K562 (cell line): ENCODE data around the gene TFRC. TPM values are rescaled to one million over a fixed set of nuclear protein-coding genes. Genes with fewer than 3 reads are reported as not detected.

Experiments
- ADNP ChIP-seq: fragments of 200-800 bp; sonication (Bioruptor generic); IDR thresholded peaks from 2 replicates; pipeline ENCODE4 v1.6.1; 2016; ENCODE audit warnings: missing genetic modification characterization, missing compliant biosample characterization
- KLF6 ChIP-seq: fragments of 250-450 bp; sonication (Bioruptor Pico); IDR thresholded peaks from 2 replicates; pipeline ENCODE4 v1.4.0; 2020; ENCODE audit warnings: mild to moderate bottlenecking, moderate library complexity, borderline replicate concordance
- LCOR ChIP-seq: sonication (generic); formaldehyde crosslinking; IDR thresholded peaks from 2 replicates; pipeline ENCODE4 v1.8.0; 2022; ENCODE audit warnings: mild to moderate bottlenecking, missing genetic modification reagents
- MBD2 ChIP-seq: sonication (generic); IDR thresholded peaks from 2 replicates; pipeline ENCODE4 v1.6.1; 2016; ENCODE audit warnings: low read depth, borderline replicate concordance
- MEF2D ChIP-seq: conservative IDR thresholded peaks from 2 replicates; pipeline ENCODE4 v1.6.1; 2016; ENCODE audit warnings: low read depth, missing genetic modification characterization, missing compliant biosample characterization
- NCOA1 ChIP-seq: fragments of 450-650 bp; IDR thresholded peaks from 2 replicates; pipeline ENCODE4 v1.6.1; 2016; ENCODE audit warnings: low read depth
- NR1H2 ChIP-seq: sonication (generic); formaldehyde crosslinking; IDR thresholded peaks from 2 replicates; pipeline ENCODE4 v1.4.0; 2020; ENCODE audit warnings: mild to moderate bottlenecking, missing genetic modification reagents
- OTX1 ChIP-seq: fragments of 450-650 bp; formaldehyde crosslinking; IDR thresholded peaks from 2 replicates; pipeline ENCODE4 v1.4.0; 2022; ENCODE audit warnings: mild to moderate bottlenecking
- PHB2 ChIP-seq: fragments of 450-650 bp; IDR thresholded peaks from 2 replicates; pipeline ENCODE4 v1.6.1; 2017; ENCODE audit warnings: low read depth
- RBM15 ChIP-seq: fragments of 200-400 bp; formaldehyde crosslinking; IDR thresholded peaks from 2 replicates; pipeline ENCODE4 v1.6.1; 2018; ENCODE audit warnings: mild to moderate bottlenecking, low read length, moderate library complexity; ENCODE audit not compliant: insufficient read depth
- SAP30 ChIP-seq: fragments of 200-600 bp; sonication (generic); IDR thresholded peaks from 2 replicates; pipeline ENCODE4 v1.6.1; 2012; ENCODE audit warnings: borderline replicate concordance, low read depth, mild to moderate bottlenecking, moderate library complexity, low read length, control low read depth, inconsistent platforms; ENCODE audit not compliant: insufficient read depth, poor library complexity, severe bottlenecking
- SIN3A ChIP-seq, 2 experiments: fragments of 150-350 bp in 1 of 2; IDR thresholded peaks; 2 replicates each; pipeline ENCODE4 v1.6.1; 2011 to 2016; ENCODE audit warnings: borderline replicate concordance in 2 of 2, low read depth in 2 of 2, low read length in 2 of 2, mild to moderate bottlenecking in 2 of 2, moderate library complexity in 2 of 2; ENCODE audit not compliant: control insufficient read depth in 1 of 2
- SIRT6 ChIP-seq: IDR thresholded peaks from one replicate; pipeline ENCODE4 v1.6.1; 2012; ENCODE audit warnings: low read depth, mild to moderate bottlenecking, control low read depth, inconsistent platforms, low read length, moderate library complexity
- SUPT5H ChIP-seq: fragments of 450-650 bp; IDR thresholded peaks from 2 replicates; pipeline ENCODE4 v1.6.1; 2016
- TAF1 ChIP-seq: IDR thresholded peaks from 2 replicates; pipeline ENCODE4 v1.6.1; 2011; ENCODE audit warnings: mild to moderate bottlenecking, low read length, moderate library complexity; ENCODE audit not compliant: insufficient read depth, control insufficient read depth, severe bottlenecking; ENCODE audit errors: extremely low read depth
- ZNF253 ChIP-seq: fragments of 250-450 bp; sonication (Bioruptor Pico); conservative IDR thresholded peaks from 2 replicates; pipeline ENCODE4 v1.6.1; 2021; ENCODE audit warnings: mild to moderate bottlenecking
- polyA plus RNA-seq, 8 experiments: library from polyadenylated mRNA; depleted of rRNA in 4 of 8; stranded (reverse) in 5 of 8; unstranded in 3 of 8; fragments of >200 nt; fragmentation: Nextera tagmentation in 2 of 8; fragmentation: Illumina TruSeq in 1 of 8; extraction: Ambion mirVana in 2 of 8; extraction: Trizol in 1 of 8; gene quantifications; 2 replicates each; pipeline versions ENCODE4 v1.2.1 to v1.2.3, GENCODE V29; 2011 to 2014; ENCODE audit warnings: inconsistent platforms in 1 of 8, missing spikeins in 1 of 8
- total RNA-seq, 7 experiments: library from RNA; depleted of rRNA in 6 of 7; stranded (reverse); fragments of >200 nt in 6 of 7; fragmentation: Illumina TruSeq in 2 of 7; extraction: Trizol in 2 of 7; gene quantifications; 2 replicates each; pipeline versions ENCODE4 v1.2.1 to v1.2.3, GENCODE V29; 2011 to 2021; ENCODE audit warnings: low replicate concordance in 1 of 7
- TF ChIP-seq, protein P1 (sequence below), 2 experiments: fragments of 450-650 bp; conservative IDR thresholded peaks; 2 replicates each; pipeline ENCODE4 v1.6.1; 2017; ENCODE audit warnings: mild to moderate bottlenecking in 2 of 2, moderate library complexity in 2 of 2
- TF ChIP-seq, protein P2 (sequence below): sonication (generic); formaldehyde crosslinking; IDR thresholded peaks from 2 replicates; pipeline ENCODE4 v1.9.0; 2022; ENCODE audit warnings: mild to moderate bottlenecking, missing genetic modification reagents

Gene TFRC
- total and polyA plus RNA-seq, 9 of the 15 experiments (the other 6 are each of a cell fraction or from before 2014, with no cell fraction given): 149 to 679 (median 332) TPM

DNA sequence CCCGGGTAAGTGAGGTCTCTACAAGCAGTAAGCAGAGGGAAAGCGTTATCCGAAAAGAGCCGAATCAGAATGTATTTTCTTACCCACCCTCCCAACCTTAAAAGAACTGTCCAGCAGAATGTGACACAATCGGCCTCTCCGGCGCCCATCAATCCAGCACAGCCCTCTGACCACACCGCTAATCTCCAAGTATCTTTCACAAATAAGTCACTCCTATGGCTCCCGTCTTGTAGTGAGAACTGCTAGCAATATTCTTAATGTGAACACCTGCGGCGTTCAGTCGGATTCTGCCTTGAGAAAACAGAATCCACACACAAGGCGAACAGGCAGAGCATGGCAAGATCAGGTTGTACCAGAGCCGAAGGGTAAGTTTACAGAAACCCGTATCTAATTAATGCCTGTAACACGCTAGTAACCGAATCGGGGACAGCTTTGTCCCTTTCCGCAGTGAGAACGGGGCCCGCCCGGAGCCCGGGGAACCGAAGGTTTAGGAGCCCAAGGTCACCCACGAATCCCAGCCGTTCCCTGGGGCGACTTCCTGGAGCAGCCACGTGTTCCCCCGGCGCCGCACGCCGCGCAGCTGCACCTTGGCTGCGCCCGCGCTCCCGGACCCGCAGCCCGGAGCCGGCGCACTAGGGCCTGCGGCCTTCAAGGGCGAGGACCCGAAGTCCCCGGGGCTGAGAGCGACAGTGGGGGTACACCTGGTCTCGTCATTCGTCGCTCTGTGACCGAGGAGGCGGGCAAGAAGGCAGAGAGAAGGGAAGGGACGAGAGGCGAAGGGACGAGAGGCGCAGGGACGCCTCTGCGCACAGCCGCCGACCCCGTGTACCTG lies 672 bp downstream of the TFRC start (continued):
- TF ChIP-seq, protein P1, sequence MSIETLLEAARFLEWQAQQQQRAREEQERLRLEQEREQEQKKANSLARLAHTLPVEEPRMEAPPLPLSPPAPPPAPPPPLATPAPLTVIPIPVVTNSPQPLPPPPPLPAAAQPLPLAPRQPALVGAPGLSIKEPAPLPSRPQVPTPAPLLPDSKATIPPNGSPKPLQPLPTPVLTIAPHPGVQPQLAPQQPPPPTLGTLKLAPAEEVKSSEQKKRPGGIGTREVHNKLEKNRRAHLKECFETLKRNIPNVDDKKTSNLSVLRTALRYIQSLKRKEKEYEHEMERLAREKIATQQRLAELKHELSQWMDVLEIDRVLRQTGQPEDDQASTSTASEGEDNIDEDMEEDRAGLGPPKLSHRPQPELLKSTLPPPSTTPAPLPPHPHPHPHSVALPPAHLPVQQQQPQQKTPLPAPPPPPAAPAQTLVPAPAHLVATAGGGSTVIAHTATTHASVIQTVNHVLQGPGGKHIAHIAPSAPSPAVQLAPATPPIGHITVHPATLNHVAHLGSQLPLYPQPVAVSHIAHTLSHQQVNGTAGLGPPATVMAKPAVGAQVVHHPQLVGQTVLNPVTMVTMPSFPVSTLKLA (conservative IDR thresholded peaks at IDR 0.05): peak; percentile 87 to 93
- no peak for TF ChIP-seq NR1H2 (CRISPR knock-in tag)
- TF ChIP-seq SAP30: peak; percentile 90
- TF ChIP-seq SIRT6: no peak
- peak; percentile 27 for TF ChIP-seq SUPT5H
- no peak for TF ChIP-seq MBD2
- TF ChIP-seq OTX1 (CRISPR knock-in tag): 0 out of 2 replicates have a peak, but pooled peaks have one; percentile 46
- TF ChIP-seq KLF6 (CRISPR knock-in tag): 0 out of 2 replicates have a peak, but pooled peaks have one; percentile 42
- TF ChIP-seq MEF2D (tag): 0 out of 2 replicates have a peak, but pooled peaks have one; percentile 24
- no peak for TF ChIP-seq ADNP (tag)
- no peak for TF ChIP-seq TAF1
- TF ChIP-seq NCOA1: 0 out of 2 replicates have a peak, but pooled peaks have one; percentile 23
- 0 out of 2 replicates have a peak, but pooled peaks have one; percentile 42 for TF ChIP-seq LCOR (CRISPR knock-in tag)
- TF ChIP-seq SIN3A (IDR thresholded peaks at IDR 0.05; ENCODE audit: borderline replicate concordance in 2 of 2, control insufficient read depth in 1 of 2, low read depth in 2 of 2, low read length in 2 of 2): peak in 1 of 2 experiments; percentile 77; a peak in 1 of 4 replicates
- no peak for TF ChIP-seq ZNF253 (CRISPR knock-in tag)
- TF ChIP-seq, protein P2, sequence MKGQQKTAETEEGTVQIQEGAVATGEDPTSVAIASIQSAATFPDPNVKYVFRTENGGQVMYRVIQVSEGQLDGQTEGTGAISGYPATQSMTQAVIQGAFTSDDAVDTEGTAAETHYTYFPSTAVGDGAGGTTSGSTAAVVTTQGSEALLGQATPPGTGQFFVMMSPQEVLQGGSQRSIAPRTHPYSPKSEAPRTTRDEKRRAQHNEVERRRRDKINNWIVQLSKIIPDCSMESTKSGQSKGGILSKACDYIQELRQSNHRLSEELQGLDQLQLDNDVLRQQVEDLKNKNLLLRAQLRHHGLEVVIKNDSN (CRISPR knock-in tag): peak; percentile 43; the same call in 1 of the 2 replicates
- TF ChIP-seq PHB2: 0 out of 2 replicates have a peak, but pooled peaks have one; percentile 18
- 0 out of 2 replicates have a peak, but pooled peaks have one; percentile 74 for TF ChIP-seq RBM15
